Activated CD4-positive, alpha-beta memory T cell treated with anti-CD3 and anti-CD28 coated beads, Interleukin-2, amount 10 ng/mL, durations not matched to agents 7 days and 5 days (primary cell): ENCODE data around the gene INKA2. TPM values are rescaled to one million over a fixed set of nuclear protein-coding genes. Genes with fewer than 3 reads are reported as not detected.

Experiments
- CTCF ChIA-PET: fragments of 350-600 bp; sonication (Branson Sonifier 250); formaldehyde crosslinking; loops from one replicate; lab custom pipeline; 2021; ENCODE audit warnings: antibody characterized with exemption, inconsistent platforms; lab: Charles Lee
- POLR2A ChIA-PET: fragments of 350-600 bp; sonication (Branson Sonifier 250); formaldehyde crosslinking; loops from one replicate; lab custom pipeline; 2021; ENCODE audit warnings: antibody characterized with exemption; lab: Charles Lee
- DNase-seq: peaks from one replicate; pipeline ENCODE4 v3.0.0-alpha.2; 2020
- H3K27ac Mint-ChIP-seq: one replicate; pipeline ENCODE4 v1.8.0; 2021; ENCODE audit warnings: mild to moderate bottlenecking, mixed read lengths
- H3K27me3 Mint-ChIP-seq: one replicate; pipeline ENCODE4 v1.8.0; 2021; ENCODE audit warnings: mixed read lengths
- H3K36me3 Mint-ChIP-seq: one replicate; pipeline ENCODE4 v1.8.0; 2021; ENCODE audit warnings: low read depth, mixed read lengths
- H3K4me1 Mint-ChIP-seq: one replicate; pipeline ENCODE4 v1.8.0; 2021; ENCODE audit warnings: mixed read lengths
- H3K4me3 Mint-ChIP-seq: one replicate; pipeline ENCODE4 v1.8.0; 2021; ENCODE audit warnings: mild to moderate bottlenecking, mixed read lengths
- H3K9me3 Mint-ChIP-seq: one replicate; pipeline ENCODE4 v1.8.0; 2021; ENCODE audit warnings: mixed read lengths
- total RNA-seq, 2 experiments: library from RNA; stranded (reverse); gene quantifications; one replicate each; pipeline ENCODE4 v1.2.3, GENCODE V29; 2021

The INKA2 gene
- total RNA-seq, 2 experiments from 2014 or later = 2.4 to 2.8 TPM

GRCh38 chr1:111716333-111716732 lies 22.9 kb downstream of the INKA2 start:
- no peak overlapping the region for H3K27ac Mint-ChIP-seq

GRCh38 chr1:111709986-111710385 lies 29.2 kb downstream of the INKA2 start:
- H3K4me1 Mint-ChIP-seq = peaks cover 48% of the 10 kb centered on the region
- DNase-seq = no peak
- H3K36me3 Mint-ChIP-seq = peaks cover 52% of the 10 kb centered on the region
- CTCF ChIA-PET = interaction anchor here (1.4 to 7.4 kb wide), 2 partner anchors 37 to 201 kb away, joined by 3 to 62 read pairs; no protein-coding TSS in a partner anchor
- H3K9me3 Mint-ChIP-seq = no peaks in the 10 kb centered on the region
- H3K27me3 Mint-ChIP-seq = no peaks in the 10 kb centered on the region
- POLR2A ChIA-PET = interaction anchor here (1.4 to 1.8 kb wide), 2 partner anchors 90 to 202 kb away, joined by 3 to 6 read pairs; no protein-coding TSS in a partner anchor
- H3K27ac Mint-ChIP-seq = peak overlapping the region; percentile 2
- H3K4me3 Mint-ChIP-seq = no peak overlapping the region

More at GRCh38 chr1:111716333-111716732, 22.9 kb downstream of the INKA2 start:
- Mint-ChIP-seq H3K36me3 (peaks cover 27% of the 10 kb centered on the region), H3K27me3 (no peaks in the 10 kb centered on the region), H3K4me1 (peaks cover 22% of the 10 kb centered on the region), H3K9me3 (no peaks in the 10 kb centered on the region), H3K4me3 (no peak overlapping the region)
- ChIA-PET POLR2A (interaction anchor here (0.6 to 5.5 kb wide), 6 partner anchors 13 to 209 kb away, joined by 3 to 29 read pairs (median 4); partner anchors contain the start of gene INKA2), CTCF (interaction anchor here (0.7 to 7.4 kb wide), 7 partner anchors 12 to 289 kb away, joined by 3 to 63 read pairs (median 30); partner anchors contain the start of genes DDX20, INKA2 and OVGP1)
- DNase-seq = no peak

GRCh38 chr1:111707906-111708305 lies 31.3 kb downstream of the INKA2 start:
- peak overlapping the region; percentile 36 for H3K27ac Mint-ChIP-seq
- H3K4me1 Mint-ChIP-seq = peaks cover 48% of the 10 kb centered on the region
- POLR2A ChIA-PET = interaction anchor here (0.9 kb wide), 1 partner anchor 40 kb away, joined by 3 read pairs; no protein-coding TSS in a partner anchor

GRCh38 chr1:111706921-111707320 lies 32.3 kb downstream of the INKA2 start:
- Mint-ChIP-seq H3K4me1 (peaks cover 51% of the 10 kb centered on the region), H3K4me3 (no peak overlapping the region), H3K9me3 (no peaks in the 10 kb centered on the region), H3K27me3 (no peaks in the 10 kb centered on the region), H3K36me3 (peaks cover 72% of the 10 kb centered on the region), H3K27ac (no peak overlapping the region)
- ChIA-PET CTCF (interaction anchor here (0.9 kb wide), 1 partner anchor 8 kb away, joined by 3 read pairs; no protein-coding TSS in a partner anchor), POLR2A (no interaction called here)
- DNase-seq = no peak

More at GRCh38 chr1:111707906-111708305, 31.3 kb downstream of the INKA2 start:
- CTCF ChIA-PET = interaction anchor here (1.1 kb wide), 1 partner anchor 200 kb away, joined by 4 read pairs; no protein-coding TSS in a partner anchor
- no peaks in the 10 kb centered on the region for H3K27me3 Mint-ChIP-seq
- H3K36me3 Mint-ChIP-seq = peaks cover 63% of the 10 kb centered on the region
- no peaks in the 10 kb centered on the region for H3K9me3 Mint-ChIP-seq
- H3K4me3 Mint-ChIP-seq = peak overlapping the region; percentile 11
- no peak for DNase-seq

GRCh38 chr1:111705841-111706240 lies 33.4 kb downstream of the INKA2 start:
- Mint-ChIP-seq H3K4me1 (peaks cover 59% of the 10 kb centered on the region), H3K27me3 (no peaks in the 10 kb centered on the region), H3K27ac (no peak overlapping the region), H3K36me3 (peaks cover 76% of the 10 kb centered on the region), H3K4me3 (no peak overlapping the region), H3K9me3 (no peaks in the 10 kb centered on the region)
- ChIA-PET CTCF (interaction anchor here (4.5 to 5.0 kb wide), 2 partner anchors 8 to 198 kb away, joined by 19 to 28 read pairs; no protein-coding TSS in a partner anchor), POLR2A (no interaction called here)
- DNase-seq = no peak

GRCh38 chr1:111704776-111705175 lies 34.4 kb downstream of the INKA2 start:
- Mint-ChIP-seq H3K4me1 (peaks cover 63% of the 10 kb centered on the region), H3K27ac (no peak overlapping the region)

GRCh38 chr1:111704240-111704639 lies 35.0 kb downstream of the INKA2 start:
- no peak overlapping the region for H3K27ac Mint-ChIP-seq
- POLR2A ChIA-PET = interaction anchor here (0.7 to 3.1 kb wide), 2 partner anchors 9 to 197 kb away, joined by 3 to 9 read pairs; no protein-coding TSS in a partner anchor
- H3K4me3 Mint-ChIP-seq = no peak overlapping the region
- no peaks in the 10 kb centered on the region for H3K9me3 Mint-ChIP-seq
- peaks cover 60% of the 10 kb centered on the region for H3K4me1 Mint-ChIP-seq
- DNase-seq = no peak
- H3K27me3 Mint-ChIP-seq = no peaks in the 10 kb centered on the region
- peaks cover 85% of the 10 kb centered on the region for H3K36me3 Mint-ChIP-seq
- CTCF ChIA-PET = interaction anchor here (1.4 to 5.0 kb wide), 5 partner anchors 10 to 224 kb away, joined by 4 to 28 read pairs (median 4); no protein-coding TSS in a partner anchor

More at GRCh38 chr1:111704776-111705175, 34.4 kb downstream of the INKA2 start:
- DNase-seq = no peak
- Mint-ChIP-seq H3K4me3 (no peak overlapping the region), H3K9me3 (no peaks in the 10 kb centered on the region), H3K36me3 (peaks cover 85% of the 10 kb centered on the region), H3K27me3 (no peaks in the 10 kb centered on the region)
- ChIA-PET POLR2A (interaction anchor here (3.1 kb wide), 1 partner anchor 197 kb away, joined by 9 read pairs; no protein-coding TSS in a partner anchor), CTCF (interaction anchor here (1.4 to 5.0 kb wide), 5 partner anchors 9 to 224 kb away, joined by 4 to 28 read pairs (median 4); no protein-coding TSS in a partner anchor)

- H3K4me3 Mint-ChIP-seq = no peak overlapping the region
- peaks cover 84% of the 10 kb centered on the region for H3K36me3 Mint-ChIP-seq
- ChIA-PET CTCF (interaction anchor here (0.8 to 5.0 kb wide), 5 partner anchors 10 to 221 kb away, joined by 3 to 28 read pairs (median 4); no protein-coding TSS in a partner anchor), POLR2A (interaction anchor here (1.2 to 3.1 kb wide), 4 partner anchors 10 to 195 kb away, joined by 3 to 9 read pairs (median 4); no protein-coding TSS in a partner anchor)
- H3K27ac Mint-ChIP-seq = no peak overlapping the region
- peaks cover 51% of the 10 kb centered on the region for H3K4me1 Mint-ChIP-seq
- H3K9me3 Mint-ChIP-seq = no peaks in the 10 kb centered on the region
- H3K27me3 Mint-ChIP-seq = no peaks in the 10 kb centered on the region
- no peak for DNase-seq
Observed at GRCh38 chr1:111702504-111703050, 36.6 kb downstream of the INKA2 start.

GRCh38 chr1:111699268-111699667 lies 39.9 kb downstream of the INKA2 start:
- ChIA-PET CTCF (interaction anchor here (0.9 to 1.3 kb wide), 2 partner anchors 191 to 217 kb away, joined by 3 to 5 read pairs; no protein-coding TSS in a partner anchor), POLR2A (interaction anchor here (1.4 kb wide), 1 partner anchor 19 kb away, joined by 3 read pairs; no protein-coding TSS in a partner anchor)
- Mint-ChIP-seq H3K27ac (no peak overlapping the region), H3K9me3 (no peaks in the 10 kb centered on the region), H3K27me3 (no peaks in the 10 kb centered on the region), H3K36me3 (peaks cover 82% of the 10 kb centered on the region), H3K4me3 (no peak overlapping the region), H3K4me1 (peaks cover 47% of the 10 kb centered on the region)
- DNase-seq = no peak

- Mint-ChIP-seq H3K9me3 (no peaks in the 10 kb centered on the region), H3K4me1 (peaks cover 47% of the 10 kb centered on the region), H3K27me3 (no peaks in the 10 kb centered on the region), H3K4me3 (no peak overlapping the region), H3K36me3 (peaks cover 83% of the 10 kb centered on the region), H3K27ac (no peak overlapping the region)
- no peak for DNase-seq
- ChIA-PET POLR2A (no interaction called here), CTCF (interaction anchor here (2.2 kb wide), 1 partner anchor 189 kb away, joined by 8 read pairs; no protein-coding TSS in a partner anchor)
Observed at GRCh38 chr1:111696330-111696729, 42.9 kb downstream of the INKA2 start.

- ChIA-PET POLR2A (no interaction called here), CTCF (interaction anchor here (2.0 to 2.2 kb wide), 2 partner anchors 18 to 188 kb away, joined by 7 to 8 read pairs; no protein-coding TSS in a partner anchor)
- Mint-ChIP-seq H3K27me3 (no peaks in the 10 kb centered on the region), H3K27ac (no peak overlapping the region), H3K36me3 (peaks cover 82% of the 10 kb centered on the region), H3K9me3 (no peaks in the 10 kb centered on the region), H3K4me1 (peaks cover 43% of the 10 kb centered on the region), H3K4me3 (no peak overlapping the region)
- no peak for DNase-seq
Observed at GRCh38 chr1:111695801-111696200, 43.4 kb downstream of the INKA2 start.

- Mint-ChIP-seq H3K4me3 (no peak overlapping the region), H3K27me3 (no peaks in the 10 kb centered on the region), H3K9me3 (no peaks in the 10 kb centered on the region), H3K36me3 (peaks cover 72% of the 10 kb centered on the region), H3K4me1 (peaks cover 46% of the 10 kb centered on the region), H3K27ac (no peak overlapping the region)
- DNase-seq = no peak
- ChIA-PET CTCF (interaction anchor here (0.6 to 7.6 kb wide), 3 partner anchors 11 to 184 kb away, joined by 3 to 32 read pairs (median 3); no protein-coding TSS in a partner anchor), POLR2A (no interaction called here)
Observed at GRCh38 chr1:111691886-111692285, 47.3 kb downstream of the INKA2 start.
